Common myeloid progenitor, CD34-positive (primary cell): ENCODE results near the gene SPAAR.
"Not testable (repeated sequence)": the region's sequence is repeated elsewhere in the genome, so short reads cannot be mapped to it uniquely, and the experiment has no call there.

Source experiments
- CTCF ChIA-PET: fragments of 350-600 bp; sonication (Branson Sonifier 250); formaldehyde crosslinking; loops from one replicate; lab custom pipeline; 2021; ENCODE audit warnings: antibody characterized with exemption; lab: Charles Lee
- POLR2A ChIA-PET: fragments of 350-600 bp; sonication (Branson Sonifier 250); formaldehyde crosslinking; loops from one replicate; lab custom pipeline; 2021; ENCODE audit warnings: antibody characterized with exemption; lab: Charles Lee
- DNase-seq, 3 donors: peaks; one replicate each; pipeline versions ENCODE4 v3.0.0 to v3.0.0-alpha.2; 2013
- H3K27ac ChIP-seq, 2 experiments: 1 replicate in 1 of 2; 2 replicates in 1 of 2; pipeline ENCODE4 v1.7.0; 2013; ENCODE audit warnings: inconsistent platforms in 2 of 2, low read length in 2 of 2, mild to moderate bottlenecking in 2 of 2, low read depth in 1 of 2, moderate library complexity in 1 of 2; ENCODE audit not compliant: severe bottlenecking in 2 of 2, insufficient read depth in 1 of 2, poor library complexity in 1 of 2
- H3K27me3 ChIP-seq, 5 experiments: replicated peaks in 2 of 5; 1 replicate in 3 of 5; 2 replicates in 2 of 5; pipeline versions ENCODE4 v1.6.1 to v1.7.0; 2013; ENCODE audit warnings: low read length in 4 of 5, mild to moderate bottlenecking in 2 of 5, moderate library complexity in 2 of 5, inconsistent platforms in 1 of 5; ENCODE audit not compliant: insufficient read depth in 5 of 5, control insufficient read depth in 4 of 5
- H3K36me3 ChIP-seq, 4 experiments: 1 replicate in 2 of 4; 2 replicates in 2 of 4; pipeline versions ENCODE4 v1.6.1 to v1.7.0; 2013; ENCODE audit warnings: low read length in 3 of 4, control low read depth in 1 of 4, mild to moderate bottlenecking in 1 of 4; ENCODE audit not compliant: control insufficient read depth in 4 of 4, insufficient read depth in 4 of 4
- H3K4me1 ChIP-seq, 4 experiments: 1 replicate in 3 of 4; 2 replicates in 1 of 4; pipeline versions ENCODE4 v1.6.1 to v1.7.1; 2013; ENCODE audit warnings: low read length in 3 of 4, mild to moderate bottlenecking in 3 of 4, control low read depth in 1 of 4, inconsistent platforms in 1 of 4, moderate library complexity in 1 of 4; ENCODE audit not compliant: control insufficient read depth in 4 of 4, insufficient read depth in 4 of 4; ENCODE audit errors: control extremely low read depth in 1 of 4
- H3K4me3 ChIP-seq, 7 experiments: 1 replicate in 4 of 7; 2 replicates in 3 of 7; pipeline versions ENCODE4 v1.5.1 to v1.7.0; 2013; ENCODE audit warnings: mild to moderate bottlenecking in 7 of 7, low read length in 6 of 7, moderate library complexity in 6 of 7, inconsistent platforms in 2 of 7, low read depth in 2 of 7, control low read depth in 1 of 7; ENCODE audit not compliant: insufficient read depth in 4 of 7, control insufficient read depth in 1 of 7; ENCODE audit errors: extremely low read depth in 1 of 7
- H3K9me3 ChIP-seq, 5 experiments: 1 replicate in 4 of 5; 2 replicates in 1 of 5; pipeline versions ENCODE4 v1.6.1 to v1.7.1; 2013; ENCODE audit warnings: low read length in 4 of 5, mild to moderate bottlenecking in 2 of 5, inconsistent platforms in 1 of 5, low read depth in 1 of 5, moderate library complexity in 1 of 5; ENCODE audit not compliant: control insufficient read depth in 4 of 5, insufficient read depth in 2 of 5; ENCODE audit errors: control extremely low read depth in 1 of 5
- WGBS: methylation state at CpG from one replicate; pipeline ENCODE4 v1.1.5; 2013; ENCODE audit not compliant: insufficient coverage; 5-methylcytosine and 5-hydroxymethylcytosine counted together

Gene SPAAR

GRCh38 chr9:35928591-35929452 is 19.5 kb downstream of the SPAAR start:
- H3K4me1 ChIP-seq, result peaks cover 0 to 15% (median 11%) of the 10 kb centered on the region in 4 experiments
- no peaks in the 10 kb centered on the region for H3K9me3 ChIP-seq
- DNase-seq, result no peak
- no peaks in the 10 kb centered on the region for H3K36me3 ChIP-seq
- H3K4me3 ChIP-seq, result no peak overlapping the region
- POLR2A ChIA-PET, result no interaction called here
- H3K27me3 ChIP-seq, result no peaks in the 10 kb centered on the region
- WGBS, result 98% methylated on average over 7 of the region's 9 CpGs
- H3K27ac ChIP-seq, result no peak overlapping the region
- CTCF ChIA-PET, result interaction anchor here (9.6 kb wide), 1 partner anchor 16 kb away, joined by 63 read pairs; no protein-coding TSS in a partner anchor

DNA sequence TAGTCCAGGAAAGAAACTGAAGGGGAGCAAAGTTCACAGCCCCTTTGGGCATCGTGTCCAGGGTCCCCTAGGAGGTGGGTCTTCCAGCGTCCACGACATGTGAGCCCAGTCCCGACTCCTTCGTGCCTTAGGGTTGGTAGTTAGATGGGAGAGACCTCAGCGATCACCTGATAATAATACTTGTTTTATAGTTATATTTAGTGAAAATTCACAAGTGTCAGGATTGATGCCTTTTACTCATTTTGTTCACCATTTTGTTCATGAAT is 20.1 kb downstream of the SPAAR start:
- no CpG with 5 or more reads among the region's 6 CpGs for WGBS
- no peak overlapping the region for H3K27ac ChIP-seq
- peaks cover 0 to 10% (median 5%) of the 10 kb centered on the region in 4 experiments for H3K4me1 ChIP-seq
- DNase-seq, result no peak
- ChIA-PET CTCF (interaction anchor here (9.6 kb wide), 1 partner anchor 15 kb away, joined by 63 read pairs; no protein-coding TSS in a partner anchor), POLR2A (no interaction called here)
- H3K4me3 ChIP-seq, result no peak overlapping the region
- no peaks in the 10 kb centered on the region for H3K27me3 ChIP-seq
- H3K36me3 ChIP-seq, result no peaks in the 10 kb centered on the region
- H3K9me3 ChIP-seq, result no peaks in the 10 kb centered on the region

- CTCF ChIA-PET, result interaction anchor here (1.0 to 9.6 kb wide), 2 partner anchors 14 to 29 kb away, joined by 4 to 63 read pairs; no protein-coding TSS in a partner anchor
- POLR2A ChIA-PET, result no interaction called here
- Histone ChIP-seq H3K4me1 (peaks cover 0 to 5% (median under 1%) of the 10 kb centered on the region in 4 experiments), H3K9me3 (no peaks in the 10 kb centered on the region), H3K27me3 (no peaks in the 10 kb centered on the region), H3K27ac (no peak overlapping the region), H3K36me3 (no peaks in the 10 kb centered on the region), H3K4me3 (no peak overlapping the region)
- no peak for DNase-seq
Measured at GRCh38 chr9:35930521-35930920, 21.2 kb downstream of the SPAAR start.

- Histone ChIP-seq H3K27me3 (no peaks in the 10 kb centered on the region), H3K27ac (no peak overlapping the region), H3K4me3 (no peak overlapping the region), H3K4me1 (peaks cover 0 to 5% (median under 1%) of the 10 kb centered on the region in 4 experiments), H3K36me3 (no peaks in the 10 kb centered on the region), H3K9me3 (no peaks in the 10 kb centered on the region)
- POLR2A ChIA-PET, result no interaction called here
- CTCF ChIA-PET, result interaction anchor here (9.6 kb wide), 1 partner anchor 13 kb away, joined by 63 read pairs; no protein-coding TSS in a partner anchor
- DNase-seq, result no peak
- WGBS, result 100% methylated on average over 2 of the region's 3 CpGs
Measured at GRCh38 chr9:35930989-35931388, 21.7 kb downstream of the SPAAR start.

DNA sequence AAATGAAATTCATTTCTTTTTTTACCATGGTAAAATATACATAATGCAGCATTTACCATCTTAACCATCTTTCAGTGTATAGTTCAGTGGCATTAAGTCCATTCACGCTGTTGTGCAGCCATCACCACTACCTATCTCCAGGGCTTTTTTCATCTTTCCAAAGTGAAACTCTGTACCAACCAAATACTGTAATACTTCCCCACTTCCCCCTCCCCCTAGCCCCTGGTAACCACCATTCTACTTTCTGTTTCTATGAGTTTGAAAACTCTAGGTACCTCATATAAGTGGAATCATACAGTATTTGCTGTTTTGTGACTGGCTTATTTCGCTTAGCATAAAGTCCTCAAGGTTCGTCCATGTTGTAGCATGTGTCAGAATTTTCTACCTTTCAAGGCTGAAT is 23.4 kb downstream of the SPAAR start:
- H3K27me3 ChIP-seq, result no peaks in the 10 kb centered on the region
- H3K4me3 ChIP-seq, result no peak overlapping the region
- no peak overlapping the region for H3K27ac ChIP-seq
- POLR2A ChIA-PET, result no interaction called here
- CTCF ChIA-PET, result interaction anchor here (5.7 kb wide), 1 partner anchor 12 kb away, joined by 22 read pairs; no protein-coding TSS in a partner anchor
- WGBS, result 61% methylated on average over 2 of the region's 3 CpGs
- H3K36me3 ChIP-seq, result no peaks in the 10 kb centered on the region
- H3K9me3 ChIP-seq, result no peaks in the 10 kb centered on the region
- peaks cover 0 to 14% (median under 1%) of the 10 kb centered on the region in 4 experiments for H3K4me1 ChIP-seq
- DNase-seq, result peak in 2 of 3 donors; percentile 67 to 72

DNA sequence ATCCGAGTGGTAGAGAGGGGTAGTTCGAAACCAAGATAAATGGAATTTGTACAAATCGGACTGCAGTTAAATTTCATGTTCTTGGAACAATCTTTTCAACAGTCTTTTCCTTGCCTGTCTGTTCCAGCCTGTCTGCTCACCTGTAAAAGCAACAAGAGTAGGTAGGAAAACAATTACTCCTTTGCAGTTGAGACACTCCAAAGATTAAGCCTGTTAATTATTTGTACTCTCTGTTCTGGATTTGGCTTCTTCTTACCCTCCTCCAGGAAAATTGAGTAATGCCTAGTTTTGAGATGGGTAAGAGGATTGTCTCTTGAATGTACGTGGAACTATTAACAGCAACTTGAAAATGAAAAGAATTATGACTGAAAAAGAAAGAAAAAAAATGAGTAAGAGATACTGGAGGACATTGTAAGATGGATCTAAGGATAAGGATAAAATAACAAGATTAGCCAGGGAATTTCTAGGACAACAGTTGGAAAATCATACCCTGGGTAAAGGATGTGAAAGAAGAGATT is 24.3 kb downstream of the SPAAR start:
- CTCF ChIA-PET, result interaction anchor here (5.7 kb wide), 1 partner anchor 12 kb away, joined by 22 read pairs; no protein-coding TSS in a partner anchor
- POLR2A ChIA-PET, result no interaction called here
- peaks cover 0 to 14% (median under 1%) of the 10 kb centered on the region in 4 experiments for H3K4me1 ChIP-seq

GRCh38 chr9:35934069-35934468 is 24.8 kb downstream of the SPAAR start:
- peaks cover 0 to 14% (median under 1%) of the 10 kb centered on the region in 4 experiments for H3K4me1 ChIP-seq
- DNase-seq, H3K27ac ChIP-seq, H3K36me3 ChIP-seq, POLR2A ChIA-PET, H3K4me3 ChIP-seq, H3K27me3 ChIP-seq, H3K9me3 ChIP-seq: not testable (repeated sequence)
- WGBS, result 97% methylated on average over 3 of the region's 6 CpGs
- CTCF ChIA-PET, result interaction anchor here (5.7 kb wide), 1 partner anchor 11 kb away, joined by 22 read pairs; no protein-coding TSS in a partner anchor

More for the DNA sequence above, 24.3 kb downstream of the SPAAR start:
- DNase-seq, result no peak
- H3K36me3 ChIP-seq, result no peaks in the 10 kb centered on the region
- 93% methylated on average over 3 of the region's 4 CpGs for WGBS
- H3K27me3 ChIP-seq, result no peaks in the 10 kb centered on the region
- H3K9me3 ChIP-seq, result no peaks in the 10 kb centered on the region
- no peak overlapping the region for H3K27ac ChIP-seq
- H3K4me3 ChIP-seq, result no peak overlapping the region
